NT2/D1 (cell line): ENCODE results near the gene WFDC2.

Experiments
- YY1 ChIP-seq: IDR thresholded peaks from 2 replicates; pipeline ENCODE4 v1.6.1; 2011; ENCODE audit not compliant: insufficient read length, insufficient read depth
- ZNF274 ChIP-seq: IDR thresholded peaks from 2 replicates; pipeline ENCODE4 v1.6.1; 2011; ENCODE audit warnings: mild to moderate bottlenecking, low read depth, low read length

DNA sequence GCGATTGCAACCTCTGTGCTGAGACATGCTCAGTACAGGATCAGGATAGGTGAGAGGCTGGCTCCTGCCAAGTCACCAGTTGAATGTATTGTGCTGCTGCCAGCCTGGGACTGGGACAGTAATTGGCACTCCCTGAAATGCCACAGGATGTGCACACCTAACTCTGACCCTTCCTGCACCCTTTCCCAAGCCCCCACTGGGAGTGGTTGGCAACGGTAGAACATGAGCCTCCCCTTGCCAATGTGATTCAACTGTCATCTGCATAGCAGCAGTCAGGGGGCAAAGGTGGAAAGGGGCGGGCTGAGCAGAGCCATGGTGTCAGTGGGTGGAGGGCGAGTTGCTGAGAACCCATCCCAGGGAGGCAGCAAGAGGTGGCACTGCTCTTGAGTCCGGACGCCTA lies 30.5 kb downstream of the WFDC2 start:
- no peak for TF ChIP-seq YY1
- TF ChIP-seq ZNF274 = no peak
